ENCODE results near the gene RBBP8.

Gene RBBP8

GRCh38 chr18:23065234-23065806 lies 132.2 kb downstream of the RBBP8 start:
- no peak for DNase-seq

- no peak for DNase-seq
These were observed 132.9 kb downstream of the RBBP8 start for GRCh38 chr18:23066060-23066459.

GRCh38 chr18:23066504-23067039 lies 133.4 kb downstream of the RBBP8 start:
- no peak for DNase-seq

- no peak for DNase-seq
These were observed 134.1 kb downstream of the RBBP8 start for GRCh38 chr18:23067236-23067635.

GRCh38 chr18:23068011-23068410 lies 134.9 kb downstream of the RBBP8 start:
- DNase-seq: no peak

GRCh38 chr18:23068570-23069310 lies 135.6 kb downstream of the RBBP8 start:
- DNase-seq: no peak

GRCh38 chr18:23069481-23069880 lies 136.4 kb downstream of the RBBP8 start:
- no peak for DNase-seq

GRCh38 chr18:23069898-23070297 lies 136.8 kb downstream of the RBBP8 start:
- DNase-seq: no peak

GRCh38 chr18:23071285-23071684 lies 138.2 kb downstream of the RBBP8 start:
- DNase-seq: no peak

GRCh38 chr18:23072079-23072478 lies 139.0 kb downstream of the RBBP8 start:
- DNase-seq: no peak

- no peak for DNase-seq
These were observed 141.0 kb downstream of the RBBP8 start for GRCh38 chr18:23073996-23074606.
